NCI-H1048 (cell line): ENCODE measurements around the gene OPCML.

Experiments used
- DNase-seq: peaks from one replicate; lab custom pipeline; 2025; lab: John Stamatoyannopoulos, UW

The OPCML gene

DNA sequence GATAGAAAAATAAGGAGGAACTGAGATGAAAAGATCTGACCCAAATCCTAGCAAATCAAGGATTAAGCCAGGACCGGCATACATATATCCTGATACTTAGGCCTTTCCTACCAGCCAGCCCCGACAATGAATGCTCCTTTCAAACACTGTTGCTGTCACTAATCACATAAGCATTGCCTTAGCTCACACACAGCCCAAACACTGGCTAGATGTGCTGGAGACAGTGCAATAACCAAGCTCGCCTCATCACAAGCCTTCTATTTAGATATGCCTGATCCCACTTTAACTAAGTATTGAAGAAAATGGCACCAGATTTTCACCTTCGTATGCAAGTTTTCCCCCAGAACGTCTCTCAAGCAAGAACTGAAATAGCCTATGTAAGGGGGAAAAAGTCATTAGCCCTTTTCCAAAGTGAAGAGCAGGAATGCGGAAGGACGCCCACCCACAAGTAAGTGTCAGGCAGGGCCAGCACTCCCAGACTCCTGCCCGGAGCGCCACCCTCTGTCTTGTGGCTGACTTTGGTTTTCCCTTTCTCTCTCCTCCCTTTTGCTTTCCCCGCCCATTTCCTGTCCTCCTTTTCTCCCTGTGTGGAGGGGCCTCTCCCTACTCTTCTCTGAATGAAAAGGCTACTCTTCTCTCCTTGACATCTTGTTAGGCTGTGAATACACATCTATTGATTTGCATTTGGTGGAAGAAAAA is 8.9 kb upstream of the OPCML start:
- DNase-seq, result no peak

DNA sequence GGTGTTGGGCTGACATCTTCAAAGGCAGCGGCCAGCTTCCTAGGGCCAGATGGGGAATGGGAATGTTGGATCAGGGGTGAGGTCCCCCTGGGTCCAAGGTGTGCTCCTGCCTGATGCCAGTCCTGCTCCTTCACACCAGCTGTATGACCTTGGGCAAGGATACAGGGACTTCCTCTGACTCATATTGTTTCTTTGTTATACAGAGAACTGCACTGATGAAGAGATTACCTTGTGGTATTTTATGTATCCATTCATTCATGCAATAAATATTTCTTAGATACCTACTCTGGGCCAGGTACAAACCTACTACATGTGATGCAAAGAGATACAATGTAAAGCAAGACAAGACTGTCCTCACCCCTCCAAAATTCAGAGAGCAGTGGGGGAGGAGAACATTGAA is 3.9 kb upstream of the OPCML start:
- no peak for DNase-seq

DNA sequence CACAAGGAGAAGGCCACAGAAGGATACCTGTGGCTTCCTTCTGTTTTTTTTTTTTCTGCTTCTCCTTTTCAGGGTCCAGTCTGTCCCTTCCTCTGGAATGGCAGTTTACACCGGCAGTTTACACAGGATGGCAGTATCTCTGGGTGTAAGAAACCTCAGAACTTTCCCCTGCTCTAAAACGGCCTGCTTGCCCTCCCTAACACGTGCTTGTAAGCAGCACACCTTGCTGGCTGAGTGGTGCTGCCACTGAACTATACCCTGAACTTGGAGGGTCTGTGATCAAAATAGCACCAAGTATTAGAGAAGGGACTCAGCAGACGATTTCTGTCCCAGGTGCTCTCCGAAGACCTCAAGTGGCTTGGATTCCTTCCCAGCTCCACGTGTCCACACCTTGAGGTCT is 904 bp upstream of the OPCML start:
- no peak for DNase-seq

DNA sequence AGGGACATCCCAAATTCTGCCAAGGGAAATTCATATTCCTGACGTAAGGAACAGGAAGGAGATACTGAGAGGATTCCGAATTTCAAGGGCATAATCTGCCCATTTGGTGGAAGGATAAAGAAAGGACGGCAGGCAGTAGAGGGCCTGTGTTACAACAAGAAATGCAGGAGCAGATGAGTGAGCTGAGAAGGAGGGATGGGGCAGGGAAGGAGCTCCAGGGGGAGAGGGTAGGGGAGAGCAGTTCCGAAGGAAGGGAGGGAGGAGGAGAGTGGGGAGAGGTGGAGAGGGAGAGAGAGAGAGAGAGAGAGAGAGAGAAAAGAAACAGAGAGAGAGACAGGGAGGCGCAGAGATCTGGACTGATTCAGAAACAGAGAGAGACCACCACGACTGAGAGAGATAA is 843 bp downstream of the OPCML start:
- DNase-seq, result no peak

DNA sequence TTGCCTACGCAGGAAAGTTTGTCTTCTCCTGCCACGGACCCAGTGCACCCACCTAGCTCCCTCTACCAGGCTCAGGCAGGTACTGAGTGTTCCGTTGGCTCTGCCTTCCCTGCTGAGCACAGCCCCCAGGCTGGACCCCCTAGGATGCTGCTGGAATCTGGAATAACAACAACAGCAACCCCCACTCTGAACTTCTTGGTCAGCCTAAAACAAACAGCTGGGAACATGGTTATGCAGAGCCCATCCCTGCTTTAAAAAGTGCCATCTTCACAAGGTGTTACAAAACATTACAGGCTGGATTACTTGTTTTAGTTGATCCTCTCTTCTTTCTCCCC is 1.8 kb downstream of the OPCML start:
- DNase-seq, result no peak

DNA sequence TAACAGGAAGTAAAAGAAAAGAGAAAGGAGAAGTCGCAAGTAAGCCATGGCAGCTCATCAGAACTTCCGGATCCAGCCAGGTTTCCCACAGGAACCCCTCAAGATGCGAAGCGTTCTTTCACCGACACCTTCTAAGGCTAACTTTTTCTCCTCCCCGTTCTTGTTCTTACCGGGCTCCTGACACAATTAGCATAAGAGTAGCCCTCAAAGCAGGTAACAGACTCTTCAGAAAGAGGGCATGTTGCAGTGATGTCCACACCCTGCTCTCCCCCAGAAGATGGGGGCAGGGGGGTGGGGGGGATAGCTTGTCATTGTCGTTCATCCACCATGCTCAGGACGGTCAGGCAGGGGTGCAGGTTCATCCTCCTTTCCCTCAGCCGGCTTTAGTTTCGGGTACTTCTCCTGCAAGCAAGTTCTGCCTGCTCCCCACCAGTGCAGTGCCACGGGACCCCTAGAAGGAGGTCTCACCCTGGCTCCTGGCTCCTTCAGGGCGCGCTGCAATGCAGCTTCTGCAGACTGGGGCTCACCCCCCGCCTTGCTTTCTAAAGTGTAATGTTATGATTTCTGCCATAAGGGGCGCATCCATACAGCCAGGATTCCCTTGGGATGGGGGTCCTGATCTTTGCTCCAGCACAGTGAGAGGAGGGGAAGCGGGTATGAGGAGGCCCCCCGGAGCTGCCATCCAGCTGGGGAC is 2.3 kb downstream of the OPCML start:
- no peak for DNase-seq

DNA sequence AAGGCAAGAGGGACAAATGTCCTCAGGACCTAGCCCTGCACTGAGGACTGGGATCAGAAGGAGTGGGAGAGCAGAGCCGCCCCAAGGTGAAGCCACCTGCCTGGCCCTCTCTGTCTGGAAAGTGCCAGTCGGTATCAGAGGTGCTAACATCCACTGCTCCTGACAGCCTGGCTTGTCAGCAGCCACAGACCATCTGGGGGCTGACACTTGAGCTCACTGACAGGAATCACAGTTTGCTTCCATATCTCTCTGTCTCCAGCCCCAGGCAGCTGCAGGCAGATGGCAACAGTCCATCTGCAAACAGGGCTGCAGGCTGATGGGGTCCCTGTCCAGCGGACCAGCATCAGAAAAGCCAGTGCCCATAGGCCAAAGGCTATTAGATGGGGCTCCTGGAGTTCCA is 5.5 kb downstream of the OPCML start:
- no peak for DNase-seq

DNA sequence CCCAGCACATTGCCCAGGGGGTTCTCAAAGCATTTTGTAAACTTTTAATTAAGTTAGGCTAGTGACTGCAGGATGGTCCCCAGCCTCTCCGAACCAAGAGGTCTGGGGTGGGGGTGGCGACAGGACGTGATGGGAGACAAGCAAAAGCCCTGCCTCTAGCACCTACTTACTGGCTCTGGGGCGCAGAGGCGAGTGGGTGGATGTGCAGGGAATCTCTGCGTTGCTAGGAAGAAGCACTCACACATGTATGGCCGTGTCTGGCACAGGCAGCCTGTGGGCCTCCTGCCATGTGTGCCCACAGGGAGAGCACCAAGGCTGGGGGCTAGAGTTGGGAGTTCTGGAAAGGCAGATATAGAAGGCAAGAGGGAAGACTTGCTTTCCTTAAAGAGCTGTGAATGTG is 6.3 kb downstream of the OPCML start:
- no peak for DNase-seq

DNA sequence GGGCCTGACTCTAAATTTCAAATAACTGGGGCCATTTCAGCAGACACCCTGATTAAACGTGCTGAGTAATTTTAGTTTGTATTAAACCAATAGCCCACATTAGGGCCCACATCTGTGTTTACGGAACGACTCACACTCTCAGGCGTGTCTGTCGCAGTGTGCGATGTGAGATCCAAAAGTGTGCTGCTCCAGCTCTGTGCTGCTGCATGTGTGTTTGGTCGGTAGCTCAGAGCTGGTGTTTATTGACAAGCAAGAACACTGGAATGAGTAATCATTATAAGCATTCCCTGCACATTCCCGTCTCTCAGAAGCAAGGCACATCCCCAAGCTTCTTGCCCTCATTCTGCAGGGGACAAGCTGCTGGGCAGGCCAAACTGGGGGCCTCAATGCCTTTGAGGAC is 7.8 kb downstream of the OPCML start:
- no peak for DNase-seq

DNA sequence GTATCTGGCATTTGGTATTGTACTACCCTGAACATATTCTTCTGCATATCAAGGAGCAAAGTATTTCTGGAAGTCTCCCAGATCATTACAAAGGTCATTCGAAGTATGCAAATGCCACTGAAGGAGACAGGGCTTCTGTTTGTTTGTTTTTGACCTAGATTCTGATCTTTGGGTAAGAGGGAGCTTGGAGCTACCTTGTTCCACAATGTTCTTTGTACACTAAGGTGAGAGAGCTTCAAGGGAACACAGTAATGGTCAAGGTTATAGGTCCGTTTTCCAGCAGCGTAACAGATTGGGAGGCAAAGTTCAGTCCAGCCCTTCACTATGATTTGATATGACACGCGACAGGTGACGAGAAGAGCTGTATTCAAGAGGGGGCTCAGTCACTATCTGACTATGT is 10.0 kb downstream of the OPCML start:
- no peak for DNase-seq

DNA sequence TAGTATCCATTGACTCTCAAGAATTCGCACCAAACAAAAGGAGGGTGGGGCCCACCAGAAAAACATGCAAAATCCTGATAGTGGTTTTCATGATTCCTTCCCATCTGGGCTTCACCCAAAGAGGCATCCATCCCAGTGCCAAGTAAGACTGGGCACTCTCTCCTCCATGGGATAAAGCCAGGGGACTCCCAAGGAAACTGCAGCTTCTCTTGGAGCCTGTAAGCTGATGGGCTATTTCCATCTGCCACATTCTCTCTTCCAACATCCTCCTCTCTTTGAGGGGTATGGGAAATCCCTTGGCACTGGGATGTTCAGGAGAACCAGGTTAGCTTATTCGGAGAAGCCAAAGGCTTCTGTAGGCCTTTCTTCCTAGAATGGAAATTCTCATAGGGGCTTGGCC is 10.8 kb downstream of the OPCML start:
- no peak for DNase-seq

DNA sequence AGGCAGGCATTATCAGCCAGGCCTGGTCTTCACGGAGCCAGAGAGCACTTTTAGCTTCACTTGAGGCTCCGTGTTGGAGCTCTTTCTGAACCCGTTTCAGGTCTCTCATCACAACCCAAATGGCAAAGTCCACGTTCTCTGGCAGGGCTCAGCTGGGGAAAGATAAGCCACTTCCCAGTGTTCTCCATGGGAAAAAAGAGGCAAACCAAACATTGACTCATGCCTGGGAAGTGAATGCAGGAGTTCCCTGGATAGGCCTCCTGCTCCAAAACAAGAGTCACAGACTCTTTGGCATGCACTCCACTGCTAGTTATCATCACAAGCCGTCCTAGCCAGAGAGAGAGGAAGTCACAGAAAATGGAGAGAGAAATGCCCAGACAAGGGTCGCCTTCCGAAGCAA is 11.6 kb downstream of the OPCML start:
- no peak for DNase-seq

DNA sequence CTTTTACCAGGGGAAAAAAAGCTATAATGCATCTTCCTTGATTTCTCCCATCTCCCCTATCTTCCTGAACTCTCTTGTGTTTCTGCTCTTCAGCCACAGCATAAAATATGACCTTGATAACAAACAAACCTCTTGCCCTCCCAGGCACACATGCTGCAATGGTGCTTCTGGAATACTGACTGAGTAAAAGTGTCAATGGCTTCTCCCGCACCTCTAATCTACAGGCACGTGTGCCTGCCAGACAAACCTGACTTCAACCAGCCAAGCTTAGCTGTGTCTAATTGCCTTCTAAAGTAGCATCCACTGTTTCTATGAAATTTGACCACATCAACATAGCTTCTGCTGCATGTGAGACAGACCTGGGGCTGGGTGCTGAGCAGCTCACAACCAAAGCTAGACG is 12.7 kb downstream of the OPCML start:
- DNase-seq, result no peak

DNA sequence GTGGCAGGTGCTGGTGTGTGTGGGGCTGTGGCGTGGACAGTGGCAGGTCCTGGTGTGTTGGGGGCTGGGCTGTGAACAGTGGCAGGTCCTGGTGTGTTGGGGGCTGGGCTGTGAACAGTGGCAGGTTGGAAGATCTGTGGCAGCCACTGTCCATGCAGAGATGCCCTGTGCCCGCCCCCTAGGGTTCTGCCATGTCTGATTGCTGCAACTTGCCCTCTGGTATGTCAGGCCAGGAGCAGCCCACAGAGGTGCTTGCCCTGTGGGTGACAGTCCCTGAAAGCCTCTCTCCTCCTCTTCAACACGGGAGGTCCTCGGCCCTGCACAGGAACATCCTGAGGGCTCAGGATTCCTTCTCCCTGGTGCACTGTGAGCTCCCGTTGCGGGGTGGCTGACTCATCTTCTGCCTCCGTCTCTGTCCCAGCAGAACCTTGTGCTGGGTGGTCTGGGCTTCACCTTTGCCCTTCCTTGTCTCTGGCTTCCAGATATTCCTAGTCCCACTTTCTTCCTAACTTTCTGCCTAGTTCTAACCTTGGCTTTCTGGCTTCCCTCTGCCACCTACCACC is 13.5 kb downstream of the OPCML start:
- DNase-seq, result no peak

DNA sequence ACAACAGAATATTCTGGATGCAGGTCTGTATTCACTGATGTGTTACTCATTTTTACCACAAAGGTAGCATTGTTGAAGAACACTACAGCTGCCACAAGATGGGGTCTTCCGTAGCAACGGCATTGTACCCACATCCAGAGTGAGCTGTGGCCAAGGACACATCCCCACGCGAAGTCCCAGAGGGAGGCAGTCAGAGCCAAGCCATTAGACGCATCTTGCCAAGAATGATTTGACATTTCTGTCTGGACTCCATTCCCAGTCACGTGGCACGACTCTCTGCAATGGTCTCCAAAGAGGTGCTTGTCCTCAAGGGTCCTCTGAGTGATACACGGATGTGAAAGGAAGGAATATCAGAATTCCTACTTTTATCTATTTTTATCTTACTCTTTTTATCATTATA is 15.5 kb downstream of the OPCML start:
- DNase-seq, result no peak

DNA sequence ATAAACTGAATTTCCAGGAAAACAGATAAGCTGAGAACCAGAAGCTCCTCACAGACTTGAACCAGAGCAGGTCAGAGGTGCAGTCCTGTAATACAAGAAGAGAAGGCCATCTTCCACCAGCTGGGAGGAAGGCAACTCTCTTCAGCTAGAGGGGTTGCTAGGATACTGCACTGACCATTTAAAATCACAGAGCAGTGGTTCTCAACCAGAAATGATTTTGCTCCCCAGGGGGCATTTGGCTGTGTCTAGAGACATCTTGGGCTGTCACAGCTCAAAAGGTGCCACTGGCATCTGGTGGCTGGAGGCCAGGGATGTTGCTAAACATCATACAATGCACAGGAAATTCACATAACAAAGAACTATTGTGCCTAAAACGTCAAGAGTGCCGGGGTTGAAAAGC is 17.2 kb downstream of the OPCML start:
- DNase-seq, result no peak

DNA sequence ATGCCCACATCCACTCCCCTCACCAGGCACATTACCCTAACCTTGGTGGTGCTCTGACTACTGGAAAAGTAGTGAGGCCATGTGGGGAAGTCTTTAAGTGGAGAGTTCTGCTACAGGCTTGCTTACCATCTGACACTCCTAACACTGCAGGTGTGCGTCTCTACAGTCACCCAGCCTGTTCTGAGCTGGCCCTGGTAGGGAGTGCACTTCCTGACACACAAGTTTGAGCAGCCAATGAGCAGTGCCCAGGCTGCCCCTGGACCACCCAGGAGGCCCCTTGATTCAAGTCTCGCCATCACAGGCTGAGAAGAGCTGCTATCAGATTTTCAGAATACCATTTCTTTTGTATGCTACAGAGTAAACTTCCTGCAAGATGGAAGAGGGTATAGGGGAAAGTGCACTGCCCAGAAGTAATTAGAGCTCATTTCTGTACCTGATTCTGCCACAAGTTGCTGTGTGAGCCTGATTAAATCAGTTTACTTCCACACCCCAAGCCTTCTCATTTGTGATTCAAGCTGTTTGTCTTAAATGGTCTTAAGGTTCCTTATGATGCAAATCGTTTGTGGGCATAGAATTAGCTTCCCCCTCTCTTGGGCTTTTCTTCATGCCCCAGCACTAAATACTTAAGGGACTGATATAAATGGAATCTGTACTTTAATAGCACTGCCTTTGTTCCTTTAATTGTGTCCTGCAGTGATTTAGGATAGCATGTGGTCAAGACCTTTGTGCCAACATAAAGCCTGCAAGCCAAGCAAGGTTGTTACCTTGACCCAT is 22.2 kb downstream of the OPCML start:
- DNase-seq, result no peak

DNA sequence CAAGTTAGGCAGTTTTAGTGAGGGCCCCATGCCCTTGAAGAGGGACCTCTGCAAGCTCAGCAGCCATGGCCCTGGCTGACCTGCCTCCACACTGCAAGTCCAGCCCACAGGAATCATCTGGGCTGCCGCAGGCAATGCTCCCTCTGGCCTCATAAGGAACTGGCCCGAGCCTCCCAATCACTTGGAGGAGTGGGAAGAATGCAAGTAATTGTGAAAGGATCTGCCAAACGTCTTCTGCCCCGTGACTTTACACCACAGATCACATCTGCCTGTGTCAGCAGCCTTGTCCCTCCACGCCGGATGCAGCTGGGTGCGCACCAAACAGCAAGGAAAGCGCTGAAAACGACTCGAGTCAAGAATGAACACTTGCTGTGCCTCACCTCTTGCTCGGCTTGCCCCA is 23.8 kb downstream of the OPCML start:
- DNase-seq, result no peak

DNA sequence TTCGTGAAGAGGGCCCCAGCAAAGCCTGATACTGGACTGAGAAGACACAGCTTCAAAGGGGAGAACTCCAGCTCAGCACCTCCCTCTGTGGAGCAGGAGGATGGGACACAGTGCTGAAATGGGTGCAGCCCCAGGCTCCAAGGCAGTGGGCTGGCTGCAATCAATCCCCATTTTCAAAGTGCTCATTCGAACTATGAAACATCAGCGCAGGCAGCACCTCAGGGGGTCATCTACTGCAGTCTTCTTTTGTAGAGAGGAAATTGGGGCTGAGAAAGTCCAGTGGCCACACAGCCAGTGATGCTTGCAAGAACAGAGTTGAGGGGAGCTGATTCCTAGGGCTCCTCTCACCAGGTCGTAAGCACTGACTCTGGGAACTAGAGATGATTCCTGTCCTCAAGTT is 25.1 kb downstream of the OPCML start:
- no peak for DNase-seq

DNA sequence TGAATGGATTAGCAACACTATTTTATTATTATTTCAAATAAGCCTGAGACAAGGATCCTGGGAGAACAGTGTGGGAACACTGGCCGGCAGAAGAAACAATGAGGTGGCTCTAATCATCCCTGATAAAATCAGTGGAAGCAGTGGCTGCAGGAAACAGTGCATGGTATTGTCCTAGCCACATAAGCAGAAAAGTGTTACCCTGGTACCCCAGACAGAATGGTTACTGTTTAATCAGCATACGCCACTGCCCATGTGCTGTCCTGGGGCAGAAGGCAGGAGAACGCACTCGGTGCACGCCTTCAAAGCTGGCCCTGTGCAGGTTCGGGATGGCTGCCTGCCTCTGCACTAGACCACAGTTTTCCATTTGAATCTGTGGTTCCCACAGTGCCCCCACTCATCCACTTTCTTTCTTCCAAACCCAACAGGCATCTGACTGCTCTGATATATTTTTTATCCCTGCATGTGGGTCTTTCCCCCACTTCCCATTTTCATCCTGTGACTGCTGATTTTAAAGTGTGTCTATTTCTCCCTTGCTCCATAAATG is 25.7 kb downstream of the OPCML start:
- DNase-seq, result no peak

DNA sequence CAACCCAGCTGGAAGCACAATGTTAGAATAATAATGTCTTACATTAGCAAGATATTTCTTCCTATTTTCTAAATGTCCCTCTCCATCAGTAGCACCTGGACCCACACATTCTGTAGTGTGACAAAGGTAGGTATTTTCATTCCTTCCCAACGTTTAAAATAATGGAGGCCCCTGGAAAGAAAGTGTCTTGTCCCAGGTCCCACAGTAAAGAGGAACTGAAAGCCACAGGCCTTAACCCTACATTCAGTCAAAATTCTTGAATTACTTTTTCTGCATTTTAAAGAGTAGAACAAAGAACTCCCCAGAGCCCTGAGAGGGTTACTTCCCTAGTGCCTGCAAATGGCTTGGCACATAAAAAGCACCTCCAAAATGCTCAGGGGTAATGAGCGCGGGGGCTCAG is 26.3 kb downstream of the OPCML start:
- no peak for DNase-seq

DNA sequence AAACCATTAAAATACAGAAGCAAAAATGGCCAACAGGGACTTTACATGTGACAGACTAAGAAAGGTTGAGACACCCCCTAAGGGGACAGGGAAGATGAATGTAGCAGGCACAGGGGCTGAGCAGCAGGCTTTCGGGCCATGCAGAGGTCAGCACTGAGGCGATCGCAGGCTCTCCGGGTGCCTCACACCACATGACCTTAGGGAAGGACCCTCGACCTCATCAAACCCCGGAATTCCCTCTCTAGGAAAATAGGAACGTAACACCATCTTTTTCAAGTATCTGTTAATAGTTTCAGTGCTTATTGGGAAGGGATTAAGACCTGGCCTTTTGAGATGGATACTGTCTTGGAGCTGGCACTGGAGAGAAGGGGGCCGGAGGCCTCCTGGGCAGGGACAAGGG is 27.4 kb downstream of the OPCML start:
- no peak for DNase-seq

DNA sequence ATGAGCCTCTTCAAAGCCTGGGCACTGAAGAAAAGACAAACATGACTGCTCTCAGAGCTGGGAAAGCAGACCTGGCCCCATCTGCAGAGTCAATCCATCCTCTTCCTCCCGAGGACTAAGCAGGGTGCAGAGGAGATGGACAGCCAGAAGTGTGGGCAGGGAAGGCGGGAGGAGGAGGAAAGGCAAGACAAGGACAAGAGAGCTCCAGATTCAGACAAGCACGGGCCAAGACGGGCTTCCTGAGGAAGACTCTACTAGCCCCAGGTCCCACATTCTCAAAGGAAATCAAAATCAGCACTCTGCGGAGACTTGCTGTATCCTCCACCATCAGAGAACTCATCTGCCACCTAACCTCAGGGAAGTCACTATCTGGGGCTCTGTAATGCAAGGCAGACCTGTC is 28.5 kb downstream of the OPCML start:
- no peak for DNase-seq
